Ectodermal cell (in vitro differentiated cells): ENCODE data around the gene CLEC16A.

ENCODE experiments used
- H3K27ac ChIP-seq: 2 replicates; pipeline ENCODE4 v1.7.0; 2013; ENCODE audit warnings: mild to moderate bottlenecking, low read depth, low read length; ENCODE audit not compliant: insufficient read depth, poor library complexity, severe bottlenecking
- H3K27me3 ChIP-seq: 2 replicates; pipeline ENCODE4 v1.7.0; 2013; ENCODE audit warnings: mild to moderate bottlenecking, low read length; ENCODE audit not compliant: insufficient read depth, control insufficient read depth, poor library complexity, severe bottlenecking
- H3K36me3 ChIP-seq: one replicate; pipeline ENCODE4 v1.7.0; 2013; ENCODE audit warnings: low read length; ENCODE audit not compliant: control insufficient read depth, insufficient read depth
- H3K4me1 ChIP-seq: one replicate; pipeline ENCODE4 v1.7.0; 2013; ENCODE audit warnings: low read length; ENCODE audit not compliant: control insufficient read depth, insufficient read depth
- H3K4me3 ChIP-seq: 2 replicates; pipeline ENCODE4 v1.7.0; 2013; ENCODE audit warnings: low read depth, low read length, control low read depth; ENCODE audit not compliant: insufficient read depth
- H3K9me3 ChIP-seq: 2 replicates; pipeline ENCODE4 v1.7.0; 2013; ENCODE audit warnings: mild to moderate bottlenecking, low read length, moderate library complexity; ENCODE audit not compliant: control insufficient read depth
- WGBS, 2 experiments: methylation state at CpG; one replicate each; pipeline ENCODE4 v1.1.7; 2013; ENCODE audit warnings: missing lambda C conversion rate in 2 of 2; 5-methylcytosine and 5-hydroxymethylcytosine counted together

The CLEC16A gene

DNA sequence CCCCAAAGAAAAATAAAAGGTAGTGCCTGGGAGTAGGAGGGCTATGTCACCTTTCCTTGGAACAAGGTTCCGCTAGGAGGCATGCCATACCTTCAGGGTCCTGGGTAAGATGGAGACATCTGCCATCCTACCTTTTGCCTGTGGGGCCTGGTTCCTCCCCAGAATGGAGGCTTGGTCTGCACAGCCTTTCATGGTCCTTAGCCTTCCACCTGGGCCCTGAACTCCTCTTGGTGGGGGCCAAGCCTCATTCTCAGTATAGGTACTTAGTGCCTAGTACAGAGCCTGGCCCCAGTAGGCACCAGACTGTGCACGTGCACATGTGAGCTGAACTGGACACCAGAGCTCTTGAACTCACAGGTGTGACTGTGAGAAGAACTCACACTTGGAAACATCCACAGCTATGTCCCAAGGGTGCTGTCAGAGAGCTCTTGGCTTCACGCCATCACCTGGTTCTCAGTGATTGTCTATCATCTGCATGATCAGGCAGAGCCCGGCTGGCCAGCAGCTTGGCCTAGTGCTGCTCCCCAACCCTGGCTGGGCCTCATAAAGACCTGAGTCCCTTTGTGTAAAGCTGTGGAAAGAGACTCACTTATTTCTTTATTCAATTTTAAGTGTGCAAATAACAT is 168.5 kb downstream of the CLEC16A start:
- H3K27ac ChIP-seq, result no peak overlapping the region
- H3K36me3 ChIP-seq, result no peaks in the 10 kb centered on the region
- H3K4me1 ChIP-seq, result no peaks in the 10 kb centered on the region
- H3K4me3 ChIP-seq, result no peak overlapping the region
- H3K27me3 ChIP-seq, result no peaks in the 10 kb centered on the region
- no peaks in the 10 kb centered on the region for H3K9me3 ChIP-seq
- 95 to 98% methylated on average over 4 of the region's 4 CpGs for WGBS, 2 experiments

- H3K9me3 ChIP-seq, result no peaks in the 10 kb centered on the region
- H3K4me1 ChIP-seq, result no peaks in the 10 kb centered on the region
- H3K36me3 ChIP-seq, result no peaks in the 10 kb centered on the region
- no peak overlapping the region for H3K27ac ChIP-seq
- no peak overlapping the region for H3K4me3 ChIP-seq
- no peaks in the 10 kb centered on the region for H3K27me3 ChIP-seq
- 80 to 87% methylated on average over 15 of the region's 15 CpGs for WGBS, 2 experiments
Observed at GRCh38 chr16:11114366-11115164, 170.2 kb downstream of the CLEC16A start.

GRCh38 chr16:11117576-11118211 is 173.3 kb downstream of the CLEC16A start:
- no peaks in the 10 kb centered on the region for H3K4me1 ChIP-seq
- no peaks in the 10 kb centered on the region for H3K9me3 ChIP-seq
- 73 to 77% methylated on average over 5 of the region's 5 CpGs for WGBS, 2 experiments
- H3K36me3 ChIP-seq, result no peaks in the 10 kb centered on the region
- no peak overlapping the region for H3K27ac ChIP-seq
- no peak overlapping the region for H3K4me3 ChIP-seq
- H3K27me3 ChIP-seq, result no peaks in the 10 kb centered on the region

- Histone ChIP-seq H3K27ac (no peak overlapping the region), H3K9me3 (no peaks in the 10 kb centered on the region), H3K4me3 (no peak overlapping the region), H3K27me3 (no peaks in the 10 kb centered on the region), H3K4me1 (no peaks in the 10 kb centered on the region), H3K36me3 (no peaks in the 10 kb centered on the region)
- 47 to 48% methylated on average over 2 of the region's 2 CpGs for WGBS, 2 experiments
Observed at GRCh38 chr16:11118479-11118878, 174.1 kb downstream of the CLEC16A start.

GRCh38 chr16:11121083-11121608 is 176.8 kb downstream of the CLEC16A start:
- Histone ChIP-seq H3K4me1 (no peaks in the 10 kb centered on the region), H3K9me3 (no peaks in the 10 kb centered on the region), H3K27ac (no peak overlapping the region), H3K27me3 (no peaks in the 10 kb centered on the region), H3K4me3 (no peak overlapping the region), H3K36me3 (no peaks in the 10 kb centered on the region)
- 93 to 95% methylated on average over 8 of the region's 8 CpGs for WGBS, 2 experiments

DNA sequence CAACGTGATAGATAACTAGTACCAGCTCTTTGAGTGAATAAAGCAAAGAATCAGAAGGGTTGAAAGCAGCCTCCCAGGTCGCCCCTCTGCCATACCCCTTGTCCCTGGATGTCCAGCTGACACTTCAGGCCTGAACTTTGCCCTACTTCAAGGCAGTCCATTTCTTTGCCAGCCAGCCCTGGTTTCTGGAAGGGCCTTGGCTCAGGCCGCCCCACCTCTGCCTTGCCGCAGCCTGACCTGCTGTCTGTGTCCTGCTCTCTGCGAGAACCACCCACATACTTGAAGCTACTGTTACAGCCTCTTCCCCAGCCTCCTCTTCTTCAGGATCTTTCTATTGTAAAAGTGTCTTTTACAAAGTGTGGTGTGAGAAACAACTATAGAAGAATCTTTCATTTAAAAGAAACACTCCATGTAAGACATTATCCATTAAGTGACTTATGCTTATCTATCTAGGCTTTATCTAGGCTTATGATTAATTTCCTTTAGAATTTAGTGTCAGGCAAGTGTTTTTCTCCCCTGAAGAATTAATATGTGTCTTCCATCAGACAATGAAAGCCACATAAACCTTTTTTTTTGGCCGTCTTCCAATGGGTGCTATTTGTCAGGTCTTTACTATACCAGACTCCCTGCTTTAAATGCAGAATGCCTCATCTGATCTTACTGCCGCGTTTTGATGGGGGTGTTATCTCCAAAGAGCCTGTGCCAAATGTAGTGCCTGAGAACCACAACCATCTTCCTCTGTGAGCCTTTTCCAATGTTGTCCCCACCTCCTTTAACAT is 177.7 kb downstream of the CLEC16A start:
- 91 to 93% methylated on average over 8 of the region's 8 CpGs for WGBS, 2 experiments
- Histone ChIP-seq H3K27me3 (no peaks in the 10 kb centered on the region), H3K27ac (no peak overlapping the region), H3K4me3 (no peak overlapping the region), H3K36me3 (no peaks in the 10 kb centered on the region), H3K4me1 (no peaks in the 10 kb centered on the region), H3K9me3 (no peaks in the 10 kb centered on the region)

- H3K27me3 ChIP-seq, result no peaks in the 10 kb centered on the region
- H3K36me3 ChIP-seq, result no peaks in the 10 kb centered on the region
- no peaks in the 10 kb centered on the region for H3K9me3 ChIP-seq
- H3K27ac ChIP-seq, result no peak overlapping the region
- 93 to 97% methylated on average over 11 of the region's 11 CpGs for WGBS, 2 experiments
- no peak overlapping the region for H3K4me3 ChIP-seq
- no peaks in the 10 kb centered on the region for H3K4me1 ChIP-seq
Observed at GRCh38 chr16:11123666-11124065, 179.3 kb downstream of the CLEC16A start.

- no peak overlapping the region for H3K4me3 ChIP-seq
- no peaks in the 10 kb centered on the region for H3K4me1 ChIP-seq
- 95% methylated on average over 17 of the region's 17 CpGs for WGBS, 2 experiments
- no peaks in the 10 kb centered on the region for H3K36me3 ChIP-seq
- H3K9me3 ChIP-seq, result no peaks in the 10 kb centered on the region
- no peaks in the 10 kb centered on the region for H3K27me3 ChIP-seq
- no peak overlapping the region for H3K27ac ChIP-seq
Observed at GRCh38 chr16:11125936-11126335, 181.6 kb downstream of the CLEC16A start.

DNA sequence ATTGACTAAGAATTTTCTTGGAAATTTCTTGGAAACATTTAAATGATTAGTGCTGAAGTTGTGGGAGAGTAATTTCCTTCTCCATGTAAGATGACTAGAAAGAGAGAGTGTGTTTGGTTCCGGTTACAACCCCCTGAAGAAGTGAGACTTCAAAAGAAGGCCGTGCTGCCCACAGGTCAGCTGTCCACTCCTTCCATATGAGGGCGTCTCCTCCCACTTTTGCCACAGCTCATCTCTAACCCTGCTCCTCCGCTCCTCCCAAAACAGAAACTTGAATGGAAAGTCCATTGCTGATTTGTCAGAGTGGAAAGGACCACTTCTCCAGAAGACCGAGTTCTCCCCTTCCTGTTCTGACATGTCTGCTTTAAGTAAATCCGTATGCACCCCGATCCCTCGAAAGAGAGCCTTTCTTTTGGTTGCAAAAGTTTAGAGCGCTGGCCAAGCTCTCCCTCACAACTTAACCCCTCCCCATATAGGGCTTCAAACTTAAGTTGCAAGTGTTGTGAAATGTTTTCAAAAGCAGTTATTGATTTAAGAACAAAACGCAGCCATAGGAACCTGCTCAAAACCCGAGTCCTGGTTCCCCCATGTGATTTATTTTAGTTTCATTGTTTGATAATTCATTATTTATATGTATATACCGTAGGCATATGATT is 182.2 kb downstream of the CLEC16A start:
- H3K27me3 ChIP-seq, result no peaks in the 10 kb centered on the region
- no peak overlapping the region for H3K4me3 ChIP-seq
- H3K4me1 ChIP-seq, result no peaks in the 10 kb centered on the region
- WGBS, 2 experiments, result 94 to 95% methylated on average over 9 to 12 of the region's 12 CpGs
- no peak overlapping the region for H3K27ac ChIP-seq
- H3K36me3 ChIP-seq, result no peaks in the 10 kb centered on the region
- H3K9me3 ChIP-seq, result no peaks in the 10 kb centered on the region
